Neural crest cell (in vitro differentiated cells): Measurements from ENCODE around the gene SVIL. TPM values are rescaled to one million over a fixed set of nuclear protein-coding genes. Genes with fewer than 3 reads are reported as not detected.
"Not testable (repeated sequence)": the region's sequence is repeated elsewhere in the genome, so short reads cannot be mapped to it uniquely, and the experiment has no call there.

ENCODE experiments used
- DNase-seq: peaks from one replicate; pipeline ENCODE4 v3.0.0; 2021; ENCODE audit warnings: low read depth, mixed read lengths, low spot score
- H3K27ac Mint-ChIP-seq: one replicate; pipeline ENCODE4 v1.8.0; 2021; ENCODE audit warnings: mild to moderate bottlenecking, mixed read lengths; ENCODE audit not compliant: unreplicated experiment
- H3K27me3 Mint-ChIP-seq: 2 replicates; pipeline ENCODE4 v1.8.0; 2021; ENCODE audit warnings: low read depth, mild to moderate bottlenecking, mixed read lengths
- H3K36me3 Mint-ChIP-seq: 2 replicates; pipeline ENCODE4 v1.8.0; 2021; ENCODE audit warnings: low read depth, mild to moderate bottlenecking, mixed read lengths
- H3K4me1 Mint-ChIP-seq: 2 replicates; pipeline ENCODE4 v1.8.0; 2021; ENCODE audit warnings: mixed read lengths
- H3K4me3 Mint-ChIP-seq: one replicate; pipeline ENCODE4 v1.8.0; 2021; ENCODE audit warnings: mild to moderate bottlenecking, mixed read lengths
- H3K9me3 Mint-ChIP-seq: 2 replicates; pipeline ENCODE4 v1.8.0; 2021; ENCODE audit warnings: mixed read lengths
- CTCF ChIP-seq: fragments of 200-600 bp; sonication (generic); conservative IDR thresholded peaks from 2 replicates; pipeline ENCODE4 v1.5.0; 2021; ENCODE audit warnings: antibody characterized with exemption, mild to moderate bottlenecking
- total RNA-seq: library from RNA; stranded (reverse); gene quantifications from 2 replicates; pipeline ENCODE4 v1.2.1, GENCODE V29; 2021

SVIL gene
- total RNA-seq, 1 donor from 2014 or later: 57.5 TPM

DNA sequence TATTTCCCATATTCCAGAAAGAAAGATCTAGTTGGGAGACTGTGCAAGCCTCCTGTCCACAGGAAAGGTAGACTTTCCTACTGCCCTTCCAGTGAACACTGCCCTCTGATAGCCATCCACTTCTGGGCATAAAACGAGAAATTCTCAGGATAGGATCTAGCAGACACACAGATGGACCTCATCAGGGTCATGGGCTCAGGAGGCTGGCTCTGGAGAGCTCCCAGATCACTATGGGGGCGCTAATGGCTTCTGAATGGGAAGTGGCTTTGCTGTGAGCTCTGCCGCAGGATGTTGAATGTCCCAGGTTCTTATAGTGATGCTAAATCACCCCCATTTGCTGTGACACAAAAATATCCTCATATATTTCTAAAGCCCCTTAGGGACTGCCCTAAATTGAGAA is 77.1 kb downstream of the SVIL start:
- Mint-ChIP-seq H3K4me1 (peaks cover 52% of the 10 kb centered on the region), H3K27ac (peak overlapping the region; percentile 43), H3K27me3 (no peaks in the 10 kb centered on the region), H3K36me3 (peaks cover 14% of the 10 kb centered on the region), H3K4me3 (no peak overlapping the region), H3K9me3 (no peaks in the 10 kb centered on the region)
- DNase-seq: no peak
- no peak for TF ChIP-seq CTCF

- no peaks in the 10 kb centered on the region for H3K9me3 Mint-ChIP-seq
- peaks cover 57% of the 10 kb centered on the region for H3K4me1 Mint-ChIP-seq
- H3K4me3 Mint-ChIP-seq: peak overlapping the region; percentile 33
- H3K27ac Mint-ChIP-seq: peak overlapping the region; percentile 94
- H3K36me3 Mint-ChIP-seq: peaks cover 13% of the 10 kb centered on the region
- TF ChIP-seq CTCF: no peak
- H3K27me3 Mint-ChIP-seq: no peaks in the 10 kb centered on the region
- DNase-seq: peak; percentile 17
These were observed 78.9 kb downstream of the SVIL start for GRCh38 chr10:29555746-29556481.

GRCh38 chr10:29555091-29555745 is 79.6 kb downstream of the SVIL start:
- peaks cover 57% of the 10 kb centered on the region for H3K4me1 Mint-ChIP-seq
- no peak for TF ChIP-seq CTCF
- H3K9me3 Mint-ChIP-seq: no peaks in the 10 kb centered on the region
- no peak for DNase-seq
- H3K27me3 Mint-ChIP-seq: no peaks in the 10 kb centered on the region
- H3K27ac Mint-ChIP-seq: peak overlapping the region; percentile 94
- peaks cover 17% of the 10 kb centered on the region for H3K36me3 Mint-ChIP-seq
- peak overlapping the region; percentile 39 for H3K4me3 Mint-ChIP-seq

GRCh38 chr10:29554660-29555059 is 80.1 kb downstream of the SVIL start:
- Mint-ChIP-seq H3K9me3 (no peaks in the 10 kb centered on the region), H3K27ac (peak overlapping the region; percentile 91), H3K4me1 (peaks cover 52% of the 10 kb centered on the region), H3K36me3 (peaks cover 17% of the 10 kb centered on the region), H3K27me3 (no peaks in the 10 kb centered on the region), H3K4me3 (peak overlapping the region; percentile 39)
- DNase-seq: no peak
- no peak for TF ChIP-seq CTCF

DNA sequence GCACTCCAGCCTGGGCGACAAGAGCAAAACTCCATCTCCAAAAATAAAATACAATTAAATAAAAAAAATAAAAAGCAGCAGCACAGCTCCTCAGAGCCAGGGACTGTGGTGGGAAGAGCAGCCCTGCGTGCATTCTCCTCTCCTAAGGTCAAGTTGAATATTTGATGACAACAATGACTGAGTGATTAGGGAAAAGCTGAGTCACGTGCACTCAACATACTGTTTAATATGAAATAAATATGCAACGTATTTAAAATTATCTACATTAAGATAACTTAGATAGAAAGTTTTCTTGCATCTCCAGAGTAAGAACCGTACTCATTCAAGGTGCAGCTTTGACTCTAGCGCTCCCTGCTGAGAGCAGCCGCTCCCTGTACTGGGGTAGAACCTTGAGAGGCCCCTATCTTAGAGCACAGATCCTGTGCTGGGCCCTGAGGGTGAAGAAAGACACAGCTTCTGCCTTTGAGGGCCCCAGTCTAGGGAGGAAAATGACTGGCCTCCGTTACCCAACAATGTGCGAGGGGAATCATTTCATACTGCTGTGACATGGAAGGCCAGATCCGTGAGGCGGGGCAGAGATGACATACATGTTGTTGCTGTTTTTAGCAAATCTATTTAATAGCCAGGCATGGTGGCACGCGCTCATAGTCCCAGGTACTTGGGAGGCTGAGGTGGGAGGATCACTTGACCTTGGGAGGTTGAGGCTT is 81.1 kb downstream of the SVIL start:
- no peak for DNase-seq
- Mint-ChIP-seq H3K9me3 (no peaks in the 10 kb centered on the region), H3K27me3 (no peaks in the 10 kb centered on the region), H3K4me3 (peak overlapping the region; percentile 71), H3K27ac (peak overlapping the region; percentile 78), H3K36me3 (peaks cover 17% of the 10 kb centered on the region), H3K4me1 (peaks cover 48% of the 10 kb centered on the region)
- TF ChIP-seq CTCF: no peak

GRCh38 chr10:29553116-29553515 is 81.7 kb downstream of the SVIL start:
- not testable (repeated sequence) for H3K27me3 Mint-ChIP-seq, H3K4me3 Mint-ChIP-seq, DNase-seq, H3K27ac Mint-ChIP-seq, H3K9me3 Mint-ChIP-seq
- Mint-ChIP-seq H3K36me3 (peaks cover 20% of the 10 kb centered on the region), H3K4me1 (peaks cover 45% of the 10 kb centered on the region)

GRCh38 chr10:29549493-29549892 is 85.3 kb downstream of the SVIL start:
- H3K36me3 Mint-ChIP-seq: peaks cover 18% of the 10 kb centered on the region
- not testable (repeated sequence) for H3K27me3 Mint-ChIP-seq, H3K9me3 Mint-ChIP-seq, DNase-seq, H3K4me3 Mint-ChIP-seq, H3K27ac Mint-ChIP-seq
- peaks cover 11% of the 10 kb centered on the region for H3K4me1 Mint-ChIP-seq
